NCI-H524 treated with DMSO at 0.1 percent for 48 hours (cell line): ENCODE measurements around the gene RASL10A.

Experiments
- DNase-seq: peaks from one replicate; lab custom pipeline; 2025; lab: John Stamatoyannopoulos, UW

Gene RASL10A

GRCh38 chr22:29338398-29338797, 22.9 kb upstream of the RASL10A start:
- no peak for DNase-seq

- DNase-seq = no peak
Observed at GRCh38 chr22:29337631-29338284, 22.3 kb upstream of the RASL10A start.

- DNase-seq = no peak
Observed at GRCh38 chr22:29336751-29337490, 21.4 kb upstream of the RASL10A start.

GRCh38 chr22:29335656-29336055, 20.2 kb upstream of the RASL10A start:
- no peak for DNase-seq

- no peak for DNase-seq
Observed at GRCh38 chr22:29334696-29335344, 19.3 kb upstream of the RASL10A start.

GRCh38 chr22:29334148-29334547, 18.7 kb upstream of the RASL10A start:
- DNase-seq = no peak

GRCh38 chr22:29332886-29333496, 17.5 kb upstream of the RASL10A start:
- DNase-seq = no peak

GRCh38 chr22:29331658-29332300, 16.3 kb upstream of the RASL10A start:
- no peak for DNase-seq

GRCh38 chr22:29331213-29331612, 15.7 kb upstream of the RASL10A start:
- no peak for DNase-seq

GRCh38 chr22:29330753-29331152, 15.3 kb upstream of the RASL10A start:
- DNase-seq = no peak

GRCh38 chr22:29330291-29330690, 14.8 kb upstream of the RASL10A start:
- DNase-seq = no peak

- DNase-seq = no peak
Observed at GRCh38 chr22:29329581-29329980, 14.1 kb upstream of the RASL10A start.

GRCh38 chr22:29328566-29329500, 13.3 kb upstream of the RASL10A start:
- DNase-seq = no peak

GRCh38 chr22:29328055-29328454, 12.6 kb upstream of the RASL10A start:
- no peak for DNase-seq

- DNase-seq = no peak
Observed at GRCh38 chr22:29327089-29327764, 11.7 kb upstream of the RASL10A start.

GRCh38 chr22:29326481-29326880, 11.0 kb upstream of the RASL10A start:
- DNase-seq = no peak

GRCh38 chr22:29325785-29326315, 10.4 kb upstream of the RASL10A start:
- no peak for DNase-seq

- DNase-seq = no peak
Observed at GRCh38 chr22:29325356-29325755, 9.9 kb upstream of the RASL10A start.

- no peak for DNase-seq
Observed at GRCh38 chr22:29323641-29324040, 8.1 kb upstream of the RASL10A start.

- DNase-seq = no peak
Observed at GRCh38 chr22:29320546-29320945, 5.0 kb upstream of the RASL10A start.
